Erythroblast (primary cell): ENCODE data around the gene RNASE4.

Experiments used
- GATA1 ChIP-seq: IDR thresholded peaks from 2 replicates; pipeline ENCODE4 v1.6.1; 2011; ENCODE audit warnings: low read depth, mild to moderate bottlenecking, control low read depth, low read length, moderate library complexity
- POLR2A ChIP-seq: IDR thresholded peaks from 2 replicates; pipeline ENCODE4 v1.6.1; 2011; ENCODE audit warnings: mild to moderate bottlenecking, low read length

GRCh38 chr14:20712904-20713303 lies 28.5 kb downstream of the RNASE4 start:
- no peak for TF ChIP-seq POLR2A
- TF ChIP-seq GATA1, result no peak
